HG03521 (cell line): ENCODE data around the gene ATOH8.
"Not testable (repeated sequence)": the region's sequence is repeated elsewhere in the genome, so short reads cannot be mapped to it uniquely, and the experiment has no call there.

Experiments used
- ATAC-seq: cut with Tn5 transposase; IDR thresholded peaks from one replicate; pipeline ENCODE4 v1.9.1; 2021; ENCODE audit warnings: mild to moderate bottlenecking, moderate library complexity; ENCODE audit not compliant: unreplicated experiment

Gene ATOH8, protein sequence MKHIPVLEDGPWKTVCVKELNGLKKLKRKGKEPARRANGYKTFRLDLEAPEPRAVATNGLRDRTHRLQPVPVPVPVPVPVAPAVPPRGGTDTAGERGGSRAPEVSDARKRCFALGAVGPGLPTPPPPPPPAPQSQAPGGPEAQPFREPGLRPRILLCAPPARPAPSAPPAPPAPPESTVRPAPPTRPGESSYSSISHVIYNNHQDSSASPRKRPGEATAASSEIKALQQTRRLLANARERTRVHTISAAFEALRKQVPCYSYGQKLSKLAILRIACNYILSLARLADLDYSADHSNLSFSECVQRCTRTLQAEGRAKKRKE

DNA sequence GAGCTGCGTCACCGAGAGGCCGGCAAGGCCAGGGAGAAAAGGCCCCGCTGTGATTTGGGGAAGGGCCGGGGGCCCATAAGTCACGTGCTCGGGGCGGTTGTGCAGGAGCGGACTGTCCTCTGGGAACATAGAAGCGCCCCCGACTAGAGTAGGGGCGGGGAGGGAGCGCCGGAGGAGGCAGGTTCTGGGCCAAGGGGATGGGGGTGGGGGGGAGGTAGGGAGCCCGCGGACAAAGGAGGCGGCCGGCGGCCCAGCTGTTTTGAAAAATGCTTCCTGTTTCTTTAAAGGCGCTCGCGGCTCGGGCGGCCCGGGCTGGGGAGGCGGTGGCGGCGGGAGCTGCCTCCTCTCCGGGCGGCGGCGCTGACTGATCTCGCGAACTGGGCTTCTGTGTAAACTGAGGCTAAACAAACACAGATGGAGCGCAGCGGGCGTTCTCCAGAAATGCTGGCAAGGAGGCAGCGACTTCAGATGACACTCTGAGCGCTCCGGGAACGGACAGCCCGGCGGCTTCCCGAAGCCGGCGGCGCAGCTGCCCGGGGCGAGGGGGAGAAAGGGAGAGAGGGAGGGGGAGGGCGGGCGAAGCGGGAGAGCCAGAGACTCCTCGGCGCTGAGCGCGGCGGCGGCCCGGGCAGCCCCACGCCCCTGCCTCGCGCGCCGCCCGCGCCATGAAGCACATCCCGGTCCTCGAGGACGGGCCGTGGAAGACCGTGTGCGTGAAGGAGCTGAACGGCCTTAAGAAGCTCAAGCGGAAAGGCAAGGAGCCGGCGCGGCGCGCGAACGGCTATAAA is at the start of gene ATOH8:
ATOH8 (plus strand) TSS at position 467 of the 788 bp plus-strand sequence; CDS start at position 666, 199 bp downstream.
- no peak for ATAC-seq

DNA sequence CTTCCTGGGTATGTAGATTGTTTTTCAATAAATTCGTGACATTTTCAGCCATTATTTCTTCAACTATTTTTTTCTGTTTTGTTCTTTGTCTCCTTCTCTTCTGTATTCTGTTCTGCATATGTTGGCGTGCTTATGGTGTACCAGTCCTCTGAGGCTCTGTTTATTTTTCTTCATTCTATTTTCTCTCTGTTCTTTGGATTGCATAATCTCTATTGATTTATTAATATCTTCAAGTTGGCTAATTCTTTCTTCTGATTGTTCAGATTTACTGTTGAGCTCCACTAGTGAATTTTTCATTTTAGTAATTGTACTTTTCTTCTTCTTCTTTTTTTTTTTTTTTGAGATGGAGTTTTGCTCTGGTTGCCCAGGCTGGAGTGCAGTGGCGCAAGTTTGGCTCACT is 49.8 kb upstream of the ATOH8 start:
- no peak for ATAC-seq

DNA sequence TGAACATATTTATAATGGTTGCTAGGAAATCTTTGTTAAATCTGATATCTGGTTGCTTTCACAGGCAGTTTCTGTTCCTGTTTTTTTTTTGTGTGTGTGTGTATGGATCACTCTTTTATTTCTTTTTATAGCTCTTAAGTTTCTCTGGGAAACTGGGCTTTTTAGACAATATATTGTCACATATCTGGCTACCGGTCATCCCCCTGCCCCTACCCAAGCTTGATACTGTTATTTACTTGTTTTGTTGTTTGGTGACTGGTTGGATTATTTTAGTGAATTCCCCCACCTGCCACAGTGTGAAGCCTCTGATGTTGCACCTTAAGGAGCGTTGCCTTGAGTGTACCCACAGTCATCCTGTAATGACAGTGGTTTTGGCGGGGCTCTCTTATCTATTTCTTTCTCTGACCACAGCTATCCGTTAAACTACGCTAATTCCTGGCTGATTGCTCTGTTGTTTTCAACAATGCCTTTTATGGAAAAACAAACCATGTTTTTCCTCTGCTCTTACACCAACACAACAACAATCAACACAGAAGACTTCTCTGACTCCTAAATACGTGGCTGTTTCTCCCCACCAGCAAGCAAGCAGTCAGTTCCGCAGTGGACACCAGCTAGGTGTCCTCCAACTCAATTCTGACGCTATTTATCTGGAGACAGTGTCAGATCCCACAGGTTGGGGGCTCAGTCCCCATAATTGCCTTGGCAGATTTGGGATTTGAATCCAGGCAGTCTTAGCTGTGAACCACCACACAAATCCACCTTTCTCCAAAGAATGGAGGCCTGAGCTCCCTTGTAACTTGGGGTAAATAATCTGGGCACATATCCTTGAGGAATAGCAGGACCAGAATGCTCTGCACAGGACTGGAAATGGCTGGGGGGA is 48.8 kb upstream of the ATOH8 start:
- no peak for ATAC-seq

DNA sequence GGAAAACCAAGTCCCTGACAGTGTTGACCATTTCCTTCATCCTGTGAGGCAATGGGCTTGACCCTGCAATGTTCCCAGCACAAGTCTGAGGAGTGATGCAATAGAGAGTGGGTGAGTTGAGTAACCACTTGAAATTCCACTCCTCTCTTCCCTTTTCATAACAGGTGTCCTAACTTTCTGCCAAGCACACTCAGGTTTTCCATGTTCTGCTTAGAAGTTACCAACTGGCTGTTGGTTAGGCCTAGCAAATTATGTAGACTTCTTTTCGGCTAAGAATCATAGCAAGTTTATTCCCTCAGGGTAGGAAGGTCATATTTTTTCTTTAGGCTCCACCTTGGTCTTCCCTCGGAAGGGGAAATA is 48.1 kb upstream of the ATOH8 start:
- ATAC-seq: no peak

DNA sequence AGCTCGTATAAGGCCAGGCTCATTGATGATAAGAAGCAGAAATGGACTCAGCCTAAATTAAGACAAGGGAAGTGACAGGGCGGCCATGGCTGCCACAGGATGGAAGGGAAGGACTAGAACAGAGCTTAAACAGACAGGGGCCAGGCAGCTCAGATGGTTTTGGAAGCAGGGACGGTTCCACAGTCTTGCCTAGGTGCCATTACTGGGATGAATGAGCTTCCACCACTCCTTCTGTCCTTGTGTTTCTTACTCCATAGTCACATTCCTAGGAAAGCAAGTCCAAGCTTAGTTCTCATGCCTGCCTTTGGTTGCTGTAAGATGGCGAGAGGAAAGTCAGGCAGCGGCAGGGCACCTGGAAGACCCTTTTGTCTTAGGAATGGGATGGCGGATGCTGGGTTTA is 47.7 kb upstream of the ATOH8 start:
- no peak for ATAC-seq

DNA sequence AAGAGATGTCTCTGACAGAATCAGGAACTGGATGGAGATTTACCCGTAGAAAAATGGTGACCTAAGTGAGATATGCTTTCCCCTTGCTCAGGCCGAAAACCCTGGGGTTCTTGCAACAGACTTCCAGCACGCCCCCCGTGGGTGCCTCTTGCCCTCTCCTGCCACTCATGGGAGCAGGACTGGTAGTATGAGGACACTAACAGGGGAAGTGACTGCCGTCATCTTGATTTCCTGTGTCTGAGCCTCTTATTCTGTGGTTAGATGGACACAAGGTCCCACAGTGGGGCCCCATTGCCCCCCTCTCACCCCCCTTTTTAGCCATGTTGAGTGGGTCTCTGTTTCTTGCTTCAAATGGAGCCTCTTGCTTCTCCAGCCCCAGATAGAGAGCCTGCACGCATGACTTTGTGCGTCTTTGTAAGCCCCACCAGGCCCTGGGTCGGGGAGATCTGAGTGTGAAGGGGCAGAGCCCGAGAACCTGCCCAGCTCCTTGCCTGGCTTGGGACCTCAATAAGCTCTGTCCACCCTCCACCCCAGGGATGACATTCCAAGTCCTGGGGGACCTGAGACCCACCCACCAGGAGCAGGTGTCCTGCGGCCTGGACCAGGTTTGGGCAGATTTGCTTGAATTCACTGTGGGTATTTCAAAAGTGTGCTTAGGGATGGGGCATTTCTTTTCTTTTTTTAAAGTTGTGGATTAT is 47.0 kb upstream of the ATOH8 start:
- no peak for ATAC-seq

DNA sequence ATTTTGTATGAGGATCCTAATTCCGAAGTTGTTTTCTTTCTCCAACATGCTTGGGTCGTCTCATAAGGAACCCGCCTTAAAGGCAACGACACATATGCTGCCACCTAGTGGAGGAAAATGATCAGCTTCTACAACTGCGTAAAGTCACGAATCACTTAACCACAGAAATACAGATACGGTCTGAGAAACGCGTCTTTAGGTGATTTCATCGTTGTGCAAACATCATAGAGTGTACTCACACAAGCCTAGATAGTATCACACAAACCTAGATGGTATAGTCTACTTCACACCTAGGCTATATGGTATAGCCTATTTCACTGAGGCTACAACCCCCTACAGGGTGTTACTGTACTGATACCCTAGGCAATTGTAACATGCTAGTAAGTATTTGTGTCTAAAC is 46.5 kb upstream of the ATOH8 start:
- no peak for ATAC-seq

DNA sequence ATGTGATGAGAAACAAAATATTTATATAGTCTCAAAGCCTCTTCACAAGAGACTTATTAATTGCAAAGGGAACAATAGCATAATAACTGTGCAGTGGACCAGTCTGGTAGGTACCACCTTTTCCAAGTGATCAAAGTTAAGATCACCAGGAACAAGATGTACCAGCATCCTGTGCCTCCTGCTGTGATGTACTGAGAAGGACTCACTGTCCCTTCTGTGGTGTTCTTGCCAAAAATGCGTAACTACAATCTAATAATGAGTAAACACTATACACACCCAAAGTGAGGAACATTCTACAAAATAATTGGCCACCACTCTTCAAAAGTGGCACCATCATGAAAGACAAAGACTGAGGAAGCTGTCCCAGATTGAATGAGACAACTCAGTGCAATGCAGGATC is 45.1 kb upstream of the ATOH8 start:
- no peak for ATAC-seq

DNA sequence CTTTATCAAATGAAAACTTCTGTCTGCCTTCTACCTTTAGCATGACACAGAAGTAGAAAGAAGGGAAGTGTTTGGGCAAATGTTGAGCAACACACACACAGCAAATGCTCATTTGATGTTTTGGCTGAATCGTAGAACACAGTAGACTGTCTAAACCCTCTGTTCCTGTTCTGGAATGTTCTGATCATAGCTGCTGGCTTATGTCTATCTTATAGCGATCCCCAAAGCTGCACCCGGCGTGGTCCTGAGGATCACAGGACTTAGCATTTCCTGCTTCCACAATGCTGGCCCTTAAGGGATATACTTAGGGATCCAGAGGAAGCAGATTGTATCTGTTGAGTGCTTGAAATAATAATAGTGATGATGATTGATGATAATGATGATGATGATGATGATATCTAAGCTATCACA is 44.4 kb upstream of the ATOH8 start:
- no peak for ATAC-seq

DNA sequence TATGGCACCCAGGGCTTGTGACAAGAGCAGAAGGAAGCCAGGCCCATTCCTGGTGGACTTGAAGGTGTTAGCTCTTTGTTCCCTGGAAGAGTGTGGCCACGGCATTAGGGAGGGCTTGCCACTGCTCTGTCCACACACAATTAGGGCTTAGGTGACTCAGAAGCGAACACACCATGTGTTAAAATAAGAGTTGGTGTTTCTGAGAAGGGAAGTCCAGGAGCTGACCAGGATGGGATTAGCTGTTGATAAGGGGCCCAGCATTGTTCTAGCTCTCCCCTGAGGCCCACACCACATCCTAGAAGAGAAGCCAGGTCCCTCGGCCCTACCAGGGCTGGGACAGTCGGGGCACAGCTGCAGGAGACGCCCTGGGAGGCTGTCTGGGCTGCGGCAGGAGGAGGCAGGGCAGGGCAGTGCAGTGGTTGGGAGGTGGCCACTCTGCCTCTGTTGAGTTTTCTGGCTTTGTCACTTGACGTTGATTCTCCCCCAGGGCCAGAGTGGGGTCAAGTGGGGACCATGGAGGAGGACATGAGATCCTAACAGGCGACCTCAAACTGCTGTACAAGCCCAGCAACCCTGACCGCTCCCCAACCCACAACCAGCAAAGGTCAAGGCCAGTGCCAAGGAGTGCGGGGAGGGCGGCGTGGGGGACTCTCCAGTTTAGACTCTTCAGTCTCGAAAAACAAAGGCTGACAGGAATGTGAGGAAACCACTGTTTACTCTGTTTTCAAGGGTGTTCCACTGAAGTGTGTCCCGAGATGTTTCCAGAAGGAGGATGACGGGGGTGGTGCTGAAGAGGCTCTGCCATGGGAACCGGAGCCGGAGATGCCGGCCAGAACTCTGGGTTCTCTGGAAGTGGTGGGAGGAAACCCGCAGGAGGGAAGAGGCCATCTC is 42.9 kb upstream of the ATOH8 start:
- no peak for ATAC-seq

DNA sequence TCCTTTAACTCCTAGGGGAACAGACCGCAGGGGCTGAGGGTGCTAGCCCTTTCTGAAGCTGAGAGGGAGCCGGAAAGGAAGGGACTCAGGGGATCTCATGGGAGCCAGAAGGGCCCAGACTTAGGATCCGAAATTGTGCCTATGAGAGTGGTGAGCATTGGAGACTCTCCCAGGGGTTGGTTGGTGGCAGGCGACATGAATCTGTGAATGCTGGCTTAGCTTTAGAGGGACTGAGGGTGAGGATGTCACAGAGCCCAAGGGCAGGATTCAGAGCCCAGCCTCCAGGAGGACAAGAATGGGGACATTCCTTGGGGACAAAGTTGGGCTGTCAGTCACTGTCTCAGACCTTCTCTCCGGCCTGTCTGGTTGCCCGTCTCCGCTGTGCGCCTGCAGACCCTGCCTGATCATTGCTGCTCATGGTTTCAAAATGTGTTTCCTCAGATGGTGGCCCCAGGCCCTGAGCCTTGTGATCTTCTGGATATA is 42.2 kb upstream of the ATOH8 start:
- ATAC-seq: no peak

DNA sequence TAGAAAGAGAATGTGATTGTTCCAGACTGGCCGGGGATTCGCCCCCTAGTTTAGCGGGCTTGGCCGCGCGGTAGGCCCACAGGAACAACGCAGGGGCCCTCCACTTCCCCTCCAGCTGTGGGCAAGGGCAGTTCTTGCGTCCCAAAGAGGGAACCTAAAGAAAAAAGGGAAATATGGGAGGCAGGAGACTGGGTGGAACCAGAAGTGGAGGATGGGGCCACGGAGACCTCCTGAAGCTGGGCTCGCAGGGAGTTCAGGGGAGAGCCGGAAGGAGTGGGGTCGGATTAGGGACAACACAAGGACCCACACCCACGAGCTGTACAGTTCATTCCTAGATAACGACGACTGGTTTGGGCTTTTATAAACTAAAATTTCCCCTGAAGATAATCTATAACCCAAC is 41.5 kb upstream of the ATOH8 start:
- no peak for ATAC-seq

DNA sequence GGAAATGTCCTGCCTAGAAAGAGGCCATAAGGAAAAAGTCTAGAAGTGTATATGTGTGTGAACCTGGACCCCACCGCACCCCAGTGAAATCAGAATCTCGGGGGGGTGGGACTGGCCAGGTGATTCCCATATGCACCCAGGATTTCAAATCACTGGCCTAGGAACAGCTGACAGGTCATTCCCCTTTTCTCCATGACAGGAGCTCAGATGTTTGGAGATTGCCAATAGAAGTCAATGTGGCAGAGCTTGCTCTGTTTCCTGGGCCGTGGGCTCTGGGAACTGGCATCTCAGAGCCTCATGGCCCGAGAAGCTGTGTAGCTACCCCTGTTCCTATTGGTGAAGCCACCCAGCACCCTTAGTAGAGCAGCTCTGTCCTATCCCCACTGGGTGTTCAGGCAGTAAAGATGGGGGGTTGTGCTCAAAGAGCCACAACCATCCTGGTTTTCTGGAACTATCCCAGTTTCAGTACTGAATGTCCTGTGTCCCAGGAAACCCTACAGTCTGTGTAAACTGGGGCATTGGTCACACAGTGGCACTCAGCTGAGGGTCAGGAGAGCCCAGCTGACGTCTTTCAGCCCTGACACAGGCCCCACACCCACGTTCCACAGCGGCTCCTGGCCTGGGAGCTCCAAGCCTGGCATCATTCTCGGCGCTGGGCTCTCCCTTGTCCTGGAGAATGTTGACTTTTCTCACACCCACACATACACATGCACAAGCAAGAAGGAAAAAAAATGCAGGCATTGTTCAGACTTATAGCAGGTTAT is 40.8 kb upstream of the ATOH8 start:
- no peak for ATAC-seq

DNA sequence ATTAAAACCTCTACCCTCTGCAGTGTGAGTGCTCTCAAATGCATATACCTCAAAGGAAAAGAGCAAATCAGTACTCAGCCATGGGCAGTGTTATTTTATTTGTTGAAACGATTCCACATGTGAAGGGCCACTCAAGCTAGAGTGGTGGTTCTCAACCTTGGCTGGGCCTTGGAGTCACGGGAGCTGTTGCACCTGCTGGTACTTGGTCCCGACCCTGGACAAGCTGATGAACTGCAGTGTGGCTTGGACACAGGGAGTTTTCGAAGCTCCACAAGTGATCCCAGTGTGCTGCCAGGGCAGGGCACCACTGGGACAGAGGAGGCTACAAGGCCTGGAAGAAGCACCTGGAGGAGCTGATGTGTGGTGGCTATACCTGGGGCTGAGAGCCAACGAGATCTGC is 40.0 kb upstream of the ATOH8 start:
- no peak for ATAC-seq

DNA sequence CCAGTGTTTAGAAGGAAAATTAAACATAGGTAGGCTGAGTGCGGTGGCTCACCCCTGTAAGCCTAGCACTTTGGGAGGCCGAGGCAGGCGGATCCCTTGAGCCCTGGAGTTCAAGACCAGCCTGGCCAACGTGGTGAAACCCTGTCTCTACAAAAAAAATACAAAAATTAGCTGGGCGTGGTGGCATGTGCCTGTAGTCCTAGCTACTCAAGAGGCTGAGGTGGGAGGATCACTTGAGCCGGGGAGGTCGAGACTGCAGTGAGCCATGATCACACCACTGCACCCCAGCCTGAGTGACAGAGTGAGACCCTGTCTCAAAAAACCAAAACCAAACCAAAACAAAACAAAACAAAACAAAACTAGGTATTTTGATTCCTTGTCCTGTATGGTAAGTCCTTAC is 39.4 kb upstream of the ATOH8 start:
- ATAC-seq: not testable (repeated sequence)

DNA sequence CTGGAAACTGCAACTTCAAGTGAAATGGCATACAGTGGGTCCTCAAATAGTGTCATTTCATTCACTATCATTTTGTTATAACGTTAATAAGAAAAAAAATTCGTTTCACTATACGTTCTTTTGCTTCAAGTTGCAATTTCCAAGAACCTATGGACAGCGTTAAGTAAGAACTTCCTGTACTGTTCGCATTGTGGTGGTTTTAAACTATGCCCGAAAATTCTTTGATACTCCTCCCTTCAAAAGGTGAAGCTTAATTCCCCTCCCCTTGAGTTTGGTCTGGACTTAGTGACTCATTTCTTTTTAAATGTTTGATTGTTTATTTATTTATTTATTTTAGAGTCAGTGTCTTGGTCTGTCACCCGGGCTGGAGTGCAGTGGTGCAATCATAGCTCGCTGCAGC is 39.0 kb upstream of the ATOH8 start:
- ATAC-seq: no peak

DNA sequence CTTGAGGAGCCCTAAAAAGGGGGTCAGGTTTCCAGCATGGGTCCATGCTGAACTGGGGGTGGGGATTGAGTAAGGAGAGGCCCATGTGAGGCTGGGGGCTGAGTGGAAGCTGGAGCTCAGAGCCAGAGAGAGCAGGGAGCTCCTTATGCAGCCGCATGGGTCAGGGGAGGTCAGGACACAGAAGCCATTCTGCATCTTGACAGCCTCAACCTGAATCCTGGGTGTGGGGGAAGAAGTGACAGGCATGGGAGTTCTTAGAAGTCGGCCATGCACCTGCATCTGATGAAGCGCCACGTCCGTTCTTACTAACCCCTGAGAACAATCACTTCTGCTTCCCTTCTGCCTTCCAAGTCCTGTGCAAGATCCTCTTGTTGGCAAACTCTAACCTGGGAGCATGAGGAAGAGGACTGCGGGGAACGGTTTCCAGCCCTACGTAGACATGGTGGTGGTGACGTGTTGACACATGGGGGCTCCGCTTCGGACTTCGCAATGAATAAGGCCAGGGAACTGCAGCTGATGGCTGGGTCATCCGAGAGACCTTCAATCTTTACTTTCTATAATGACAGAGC is 37.4 kb upstream of the ATOH8 start:
- ATAC-seq: no peak

DNA sequence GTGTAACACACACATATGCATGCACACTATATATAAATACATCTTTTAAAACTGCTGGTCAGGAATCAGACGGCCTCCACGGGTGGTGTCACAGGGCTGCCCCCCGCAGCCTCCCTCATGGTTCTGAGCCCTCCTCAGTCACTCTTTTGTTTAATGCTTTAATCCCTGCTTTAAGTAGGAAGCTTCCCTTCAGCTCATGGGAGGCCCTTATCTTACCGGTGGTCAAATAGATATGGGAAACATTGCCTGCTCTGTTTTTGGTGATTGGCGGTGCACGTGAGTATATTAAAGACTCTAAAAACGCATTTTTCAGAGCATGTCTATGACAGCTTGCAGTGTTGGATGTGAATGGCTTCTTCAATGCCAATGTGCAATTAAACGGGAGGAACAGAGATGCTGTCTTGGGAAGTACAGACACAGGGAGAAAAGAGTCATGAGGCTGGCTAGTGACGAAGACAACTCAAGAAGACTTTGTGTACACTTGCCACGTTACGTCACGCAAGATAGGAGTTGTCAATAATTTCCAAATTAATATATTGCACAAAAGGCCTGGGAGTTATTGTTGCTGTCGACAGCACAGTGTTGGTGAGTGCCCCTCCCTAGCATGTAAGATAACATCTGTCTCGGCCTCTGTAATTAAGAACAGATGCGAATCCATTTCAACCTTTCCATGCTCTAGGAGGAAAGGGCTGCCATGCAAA is 36.3 kb upstream of the ATOH8 start:
- ATAC-seq: no peak
